GM21528 (cell line): Measurements from ENCODE around the gene STPG2.

Source experiments
- ATAC-seq: cut with Tn5 transposase; IDR thresholded peaks from one replicate; pipeline ENCODE4 v1.9.1; 2021; ENCODE audit warnings: mild to moderate bottlenecking, moderate library complexity; ENCODE audit not compliant: unreplicated experiment, low FRiP score

Gene STPG2

GRCh38 chr4:97845758-97846157, 297.5 kb downstream of the STPG2 start:
- no peak for ATAC-seq

GRCh38 chr4:97841512-97841911, 301.8 kb downstream of the STPG2 start:
- no peak for ATAC-seq

- no peak for ATAC-seq
Measured at GRCh38 chr4:97836662-97837061, 306.6 kb downstream of the STPG2 start.

DNA sequence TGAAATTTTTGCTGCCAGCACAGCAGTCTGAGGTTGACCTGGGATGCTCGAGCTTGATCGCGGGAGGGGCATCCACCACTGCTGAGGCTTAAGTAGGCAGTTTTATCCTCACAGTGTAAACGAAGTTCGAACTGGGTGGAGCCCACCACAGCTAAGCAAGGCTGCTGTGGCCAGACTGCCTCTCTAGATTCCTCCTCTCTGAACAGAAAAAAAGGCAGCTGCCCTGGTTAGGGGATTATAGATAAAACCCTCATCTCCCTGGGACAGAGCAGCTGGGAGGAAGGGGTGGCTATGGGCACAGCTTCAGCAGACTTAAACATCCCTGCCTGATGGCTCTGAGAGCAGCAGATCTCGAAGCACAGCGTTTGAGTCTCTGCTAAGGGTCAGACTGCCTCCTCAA, 314.6 kb downstream of the STPG2 start:
- no peak for ATAC-seq

GRCh38 chr4:97819294-97819693, 324.0 kb downstream of the STPG2 start:
- no peak for ATAC-seq

DNA sequence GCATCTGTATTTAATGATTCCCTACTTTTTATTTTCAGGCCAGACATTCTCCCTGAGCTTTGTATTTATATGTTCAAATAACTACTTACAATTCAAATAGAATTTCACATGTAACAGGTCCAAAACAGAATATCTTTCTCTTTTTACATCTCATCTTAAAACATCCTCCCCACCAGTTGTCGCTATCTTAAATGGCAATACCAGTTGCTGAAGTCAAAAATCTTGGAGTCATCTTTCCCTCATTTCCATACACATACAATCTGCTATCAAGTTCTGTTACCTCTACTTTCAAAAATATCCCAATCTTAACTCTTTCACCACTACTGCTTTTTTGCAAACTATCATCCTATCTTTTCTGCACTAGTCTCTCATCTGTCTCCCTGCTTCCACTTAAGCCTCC, 330.5 kb downstream of the STPG2 start:
- ATAC-seq = no peak

DNA sequence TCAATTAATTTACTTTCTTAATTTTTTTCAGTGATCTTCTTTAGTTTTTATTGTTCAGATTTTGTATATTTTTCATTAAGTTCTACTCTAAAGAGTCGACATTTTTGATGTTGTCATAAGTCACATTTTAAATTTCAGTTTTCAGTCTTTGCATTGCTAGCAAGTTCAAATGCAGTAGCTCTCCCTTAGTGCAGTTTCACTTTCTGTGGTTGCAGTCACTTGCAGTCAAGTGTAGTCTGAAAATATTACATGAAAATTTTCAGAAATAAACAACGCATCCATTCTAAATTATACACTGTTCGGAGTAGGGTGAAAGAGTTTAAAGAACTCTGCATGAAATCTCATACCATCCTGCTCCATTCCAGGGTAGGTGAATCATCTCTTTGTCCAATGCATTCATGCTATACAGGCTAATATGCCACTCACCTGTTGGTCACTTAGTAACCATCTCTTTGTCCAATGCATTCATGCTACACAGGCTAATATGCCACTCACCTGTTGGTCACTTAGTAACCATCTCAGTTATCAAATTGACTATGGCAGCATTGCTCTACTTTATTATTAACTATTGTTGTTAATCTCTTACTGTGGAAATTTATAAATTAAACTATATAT, 356.9 kb downstream of the STPG2 start:
- no peak for ATAC-seq

DNA sequence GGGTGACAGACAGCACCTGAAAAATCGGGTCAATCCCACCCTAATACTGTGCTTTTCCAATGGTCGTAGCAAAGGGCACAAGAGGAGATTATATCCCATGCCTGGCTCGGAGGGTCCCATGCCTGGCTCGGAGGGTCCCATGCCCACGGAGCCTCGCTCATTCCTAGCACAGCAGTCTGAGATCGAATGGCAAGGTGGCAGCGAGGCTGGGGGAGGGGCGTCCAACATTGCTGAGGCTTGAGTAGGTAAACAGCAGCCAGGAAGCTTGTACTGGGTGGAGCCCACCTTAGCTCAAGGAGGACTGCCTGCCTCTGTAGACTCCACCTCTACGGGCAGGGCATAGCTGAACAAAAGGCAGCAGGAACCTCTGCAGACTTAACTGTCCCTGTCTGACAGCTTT, 365.1 kb downstream of the STPG2 start:
- no peak for ATAC-seq

DNA sequence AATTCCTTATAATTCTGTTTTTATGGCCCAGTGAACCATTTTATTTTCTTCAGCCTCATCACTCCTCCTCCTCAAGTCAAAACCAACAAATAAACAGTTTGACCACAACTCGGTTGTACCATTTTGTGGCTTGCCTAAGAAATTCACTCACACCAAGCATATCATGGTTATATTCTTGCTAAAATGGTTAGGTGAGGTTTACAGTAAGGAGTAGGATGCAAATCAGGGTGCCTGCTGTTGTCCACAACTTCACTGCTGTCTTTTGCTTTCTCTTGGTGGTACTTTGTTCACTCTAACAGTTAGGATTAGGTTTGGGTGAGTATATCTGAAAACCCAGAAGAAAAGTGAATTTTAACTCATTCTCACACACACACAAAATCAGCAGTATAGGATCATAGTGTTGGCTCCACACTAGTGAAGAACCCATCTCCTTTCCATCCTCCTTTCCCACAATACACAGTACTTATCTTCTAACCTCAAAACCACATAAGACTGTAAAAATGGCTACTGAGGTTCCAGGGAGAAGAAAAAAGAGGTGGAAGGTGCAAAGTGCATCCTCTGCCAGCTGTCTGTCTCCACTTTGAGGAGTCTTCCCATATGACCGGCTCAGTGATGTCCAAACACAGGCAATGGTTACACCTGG, 368.8 kb downstream of the STPG2 start:
- no peak for ATAC-seq

GRCh38 chr4:97770222-97770621, 373.1 kb downstream of the STPG2 start:
- ATAC-seq = no peak

DNA sequence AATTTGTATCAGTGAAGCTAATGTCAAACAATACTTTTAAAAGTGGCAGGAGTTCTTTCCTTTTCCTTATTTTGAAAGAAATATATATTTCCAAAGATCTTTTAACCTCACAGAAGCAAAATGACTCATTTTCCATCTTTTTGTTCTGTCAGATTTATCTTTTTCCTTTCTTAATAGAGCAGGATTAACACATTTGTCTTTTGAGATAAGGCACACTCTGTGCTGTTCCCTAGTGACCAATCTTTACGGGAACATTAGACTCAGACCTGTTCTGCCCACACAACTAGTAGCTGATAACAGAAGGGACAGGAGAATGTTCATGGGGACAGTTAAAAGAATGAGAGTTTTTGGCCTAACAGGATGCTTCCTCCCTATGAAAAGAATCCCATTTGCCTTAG, 381.2 kb downstream of the STPG2 start:
- no peak for ATAC-seq

- no peak for ATAC-seq
Measured at GRCh38 chr4:97761445-97762114, 381.7 kb downstream of the STPG2 start.

DNA sequence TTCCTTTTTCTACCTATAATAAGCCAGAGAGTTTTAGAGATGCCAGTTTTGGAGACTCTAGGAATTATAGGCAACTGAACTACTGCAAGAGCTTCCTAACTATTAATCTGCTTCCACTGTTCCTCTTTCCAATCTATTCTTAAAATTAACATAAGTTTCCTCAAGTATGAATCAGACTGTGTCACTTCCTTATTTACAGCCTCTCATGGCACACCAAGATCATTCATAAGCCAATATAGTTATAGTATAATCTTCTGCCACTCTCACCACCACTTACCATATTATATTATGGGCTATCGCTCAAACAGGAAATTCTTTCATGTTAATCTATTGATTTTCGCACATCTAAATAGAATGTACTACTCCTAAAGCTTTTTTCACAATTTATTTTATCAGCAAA, 383.5 kb downstream of the STPG2 start:
- no peak for ATAC-seq

DNA sequence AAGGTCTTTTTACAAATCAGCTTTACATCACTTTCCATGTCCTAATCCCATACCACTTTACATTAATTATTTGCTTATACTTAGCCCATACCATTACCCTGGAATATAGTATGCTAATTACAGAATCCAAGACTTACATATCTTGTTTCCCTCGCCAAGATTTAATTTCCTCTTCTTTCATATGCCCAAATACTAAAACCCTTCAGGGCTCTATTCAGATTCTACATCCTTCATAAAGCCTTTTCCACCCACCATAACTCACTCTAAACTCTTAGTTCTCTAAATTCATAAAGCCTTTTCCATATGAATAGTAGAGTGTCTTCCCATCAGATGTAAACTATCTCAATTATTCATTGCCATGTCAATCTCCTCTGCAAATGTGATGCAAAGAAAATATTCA, 390.7 kb downstream of the STPG2 start:
- ATAC-seq = no peak

DNA sequence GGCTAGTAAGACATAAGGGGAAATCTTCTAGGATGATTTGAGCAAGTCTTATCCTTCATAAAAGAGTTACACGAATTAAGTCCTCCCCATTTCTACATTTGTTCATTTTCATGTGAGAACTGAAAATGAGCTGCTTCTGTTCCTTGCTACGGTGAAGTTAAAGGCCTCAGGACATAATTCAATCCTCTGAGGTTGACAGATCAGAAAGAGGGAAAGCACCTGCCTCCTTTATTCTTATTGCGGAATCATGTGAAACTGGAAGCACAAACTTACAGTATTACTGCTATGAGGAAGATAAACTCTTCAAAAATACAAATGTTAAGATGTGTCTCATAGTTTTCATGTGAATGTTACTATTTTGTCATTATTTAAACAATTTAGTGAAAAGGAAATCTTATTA, 395.3 kb downstream of the STPG2 start:
- ATAC-seq = no peak

GRCh38 chr4:97720869-97721432, 422.3 kb downstream of the STPG2 start:
- ATAC-seq = no peak

DNA sequence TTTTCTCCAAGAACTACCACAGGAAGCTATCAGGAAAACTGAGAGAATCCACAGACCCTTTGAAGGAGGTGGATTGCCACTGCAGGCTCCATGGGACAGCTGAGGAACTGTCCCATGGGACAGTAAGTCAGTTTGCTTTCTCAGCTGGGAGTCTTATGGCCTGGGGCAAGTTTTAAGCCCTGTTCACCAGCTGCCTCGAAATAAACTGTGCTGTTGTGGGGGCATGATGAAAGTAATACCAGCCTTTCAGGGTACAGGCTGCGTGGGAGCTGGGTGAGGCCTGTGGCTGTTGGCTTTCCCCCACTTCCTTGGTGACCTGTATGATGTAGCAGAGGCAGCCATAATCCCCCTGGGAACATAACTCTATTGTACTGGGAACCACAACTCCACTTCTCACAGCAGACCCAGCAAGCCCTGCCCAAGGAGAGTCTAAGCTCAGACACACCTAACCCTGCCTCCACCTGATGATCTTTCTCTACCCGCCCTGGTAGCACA, 452.1 kb downstream of the STPG2 start:
- no peak for ATAC-seq

DNA sequence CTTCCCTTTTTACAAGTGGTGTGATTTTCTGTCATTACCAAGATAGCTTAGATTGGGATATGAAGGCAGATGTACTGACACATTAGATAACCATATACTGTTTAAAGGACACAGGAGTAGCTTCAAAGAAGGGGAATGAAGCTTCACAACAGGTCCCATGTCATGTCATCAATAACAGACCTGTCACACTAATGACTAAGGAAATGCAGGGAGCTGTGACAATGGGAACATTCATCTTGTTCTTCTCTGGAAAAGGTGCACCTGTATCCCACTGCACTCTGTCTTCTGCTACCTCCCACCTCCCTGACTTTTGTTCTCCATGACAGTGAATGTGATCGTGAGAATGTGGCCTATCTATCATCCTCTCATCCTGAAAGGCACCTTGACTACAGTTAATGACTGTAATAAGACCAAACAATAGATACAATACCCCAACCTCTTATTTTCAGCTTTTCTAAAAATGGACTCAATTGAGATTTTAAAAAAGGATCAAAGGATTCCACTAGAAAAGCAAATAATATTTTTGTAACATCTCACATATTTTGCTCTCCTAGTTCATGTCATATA, 472.5 kb downstream of the STPG2 start:
- ATAC-seq = no peak

DNA sequence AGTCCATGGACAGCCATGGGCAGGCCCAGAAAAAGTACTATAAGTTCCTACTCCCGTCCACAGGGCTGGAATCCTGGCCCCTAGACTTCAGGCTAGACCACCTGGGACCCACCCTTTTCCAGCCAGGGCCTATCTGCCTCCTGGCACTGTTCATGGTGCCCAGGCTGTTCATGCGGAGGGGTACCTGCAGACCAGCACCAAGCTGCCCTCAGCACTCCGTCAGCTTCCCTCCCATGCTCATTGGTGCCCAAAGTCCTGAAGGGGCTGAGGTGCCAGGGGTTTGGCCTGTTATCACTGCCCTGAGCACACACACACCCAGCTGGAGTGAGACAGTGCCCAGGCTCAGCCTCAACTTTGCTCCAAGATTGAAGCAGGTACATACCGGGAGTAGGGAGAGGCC, 477.7 kb downstream of the STPG2 start:
- no peak for ATAC-seq

DNA sequence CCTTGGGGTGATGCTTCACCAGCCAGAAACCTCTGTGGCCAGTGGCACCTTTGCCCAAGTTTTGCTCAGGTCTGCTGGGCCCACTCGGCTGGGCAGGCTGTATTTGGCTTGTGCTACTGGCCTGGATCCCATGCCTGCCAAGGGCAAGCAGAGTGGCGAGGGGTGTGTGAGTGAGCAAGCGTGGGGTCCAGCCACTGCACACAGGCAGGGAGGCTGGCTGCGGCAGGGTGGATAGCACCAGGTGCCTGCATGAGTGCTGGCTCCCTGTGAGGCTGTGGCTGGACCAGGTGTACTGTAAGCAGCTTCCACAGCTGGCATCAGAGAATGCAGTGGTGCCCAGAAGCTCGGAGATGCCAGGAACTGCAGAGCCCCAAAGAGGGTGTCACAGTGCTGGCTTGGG, 478.5 kb downstream of the STPG2 start:
- ATAC-seq = no peak

GRCh38 chr4:97662133-97662532, 481.1 kb downstream of the STPG2 start:
- ATAC-seq = no peak
